H1 (cell line): ENCODE results near the gene SEMA4D. TPM values are rescaled to one million over a fixed set of nuclear protein-coding genes. Genes with fewer than 3 reads are reported as not detected.

Source experiments
- CTCF ChIA-PET: fragments of 300-600 bp; sonication (Branson Sonifier 250); formaldehyde crosslinking; loops from one replicate; lab custom pipeline; 2021; ENCODE audit not compliant: partially characterized antibody; lab: Charles Lee
- POLR2A ChIA-PET: fragments of 300-600 bp; sonication (Branson Sonifier 250); formaldehyde crosslinking; loops from one replicate; lab custom pipeline; 2021; ENCODE audit warnings: inconsistent platforms; ENCODE audit not compliant: partially characterized antibody; lab: Charles Lee
- DNase-seq, 2 experiments: peaks; one replicate each; pipeline versions ENCODE4 v3.0.0 to v3.0.0-alpha.2; 2010 to 2022; ENCODE audit warnings: low spot score in 2 of 2, low read depth in 1 of 2, mixed read lengths in 1 of 2
- FAIRE-seq: peaks from 2 replicates; lab custom pipeline; 2011; peaks lifted over from hg19 to GRCh38; lab: Jason Lieb, UNC
- H2AFZ ChIP-seq: 2 replicates; pipeline ENCODE4 v1.8.1; 2012; ENCODE audit warnings: low read length, inconsistent platforms
- H2AK5ac ChIP-seq: 2 replicates; pipeline ENCODE4 v1.6.1; 2013; ENCODE audit warnings: low read depth, low read length
- H2BK120ac ChIP-seq: replicated peaks from 2 replicates; pipeline ENCODE3; 2013; ENCODE audit warnings: low read depth, low read length, inconsistent platforms
- H2BK12ac ChIP-seq: 2 replicates; pipeline ENCODE4 v1.6.1; 2013; ENCODE audit warnings: low read depth, low read length
- H2BK15ac ChIP-seq: 2 replicates; pipeline ENCODE4 v1.6.1; 2013; ENCODE audit warnings: low read length
- H2BK20ac ChIP-seq: 2 replicates; pipeline ENCODE4 v1.6.1; 2013; ENCODE audit warnings: low read length
- H2BK5ac ChIP-seq: 2 replicates; pipeline ENCODE4 v1.6.1; 2013; ENCODE audit warnings: low read depth, low read length
- H3K14ac ChIP-seq: 2 replicates; pipeline ENCODE4 v1.6.1; 2013; ENCODE audit warnings: inconsistent platforms; ENCODE audit not compliant: insufficient read length
- H3K18ac ChIP-seq: 2 replicates; pipeline ENCODE4 v1.6.1; 2013; ENCODE audit warnings: low read length; ENCODE audit errors: extremely low read depth
- H3K23ac ChIP-seq: 2 replicates; pipeline ENCODE4 v1.6.1; 2013; ENCODE audit warnings: inconsistent platforms; ENCODE audit not compliant: insufficient read length
- H3K23me2 ChIP-seq: 2 replicates; pipeline ENCODE4 v1.6.1; 2013; ENCODE audit warnings: low read depth, low read length
- H3K27ac ChIP-seq: 2 replicates; pipeline ENCODE4 v1.6.1; 2011; ENCODE audit warnings: low read depth, low read length, inconsistent platforms
- H3K27me3 ChIP-seq, 4 experiments: replicated peaks in 1 of 4; 1 replicate in 1 of 4; 2 replicates in 3 of 4; pipeline versions ENCODE4 v1.6.1 to v1.8.1; 2011 to 2013; ENCODE audit warnings: low read length in 3 of 4, mild to moderate bottlenecking in 3 of 4, inconsistent platforms in 2 of 4, mixed read lengths in 2 of 4, moderate library complexity in 1 of 4; ENCODE audit not compliant: control insufficient read depth in 3 of 4, insufficient read depth in 3 of 4; ENCODE audit errors: extremely low read depth in 1 of 4
- H3K36me3 ChIP-seq, 4 experiments: 2 replicates each; pipeline versions ENCODE4 v1.6.1 to v1.8.1; 2011 to 2013; ENCODE audit warnings: mild to moderate bottlenecking in 4 of 4, low read length in 3 of 4, moderate library complexity in 2 of 4, control low read depth in 1 of 4, inconsistent platforms in 1 of 4; ENCODE audit not compliant: insufficient read depth in 4 of 4, control insufficient read depth in 2 of 4
- H3K4ac ChIP-seq: replicated peaks from 2 replicates; pipeline ENCODE3; 2013; ENCODE audit warnings: low read length, low read depth, mixed read lengths, inconsistent platforms; ENCODE audit not compliant: insufficient read length
- H3K4me1 ChIP-seq, 4 experiments: replicated peaks in 1 of 4; 1 replicate in 1 of 4; 2 replicates in 3 of 4; pipeline versions ENCODE4 v1.6.1 to v1.8.1; 2011 to 2013; ENCODE audit warnings: low read length in 3 of 4, inconsistent platforms in 2 of 4, mixed read lengths in 1 of 4; ENCODE audit not compliant: insufficient read depth in 4 of 4, control insufficient read depth in 3 of 4
- H3K4me2 ChIP-seq, 2 experiments: 2 replicates each; pipeline versions ENCODE4 v1.6.1 to v1.8.1; 2011 to 2013; ENCODE audit warnings: low read depth in 2 of 2, low read length in 2 of 2, control low read depth in 1 of 2, inconsistent platforms in 1 of 2, mild to moderate bottlenecking in 1 of 2; ENCODE audit not compliant: insufficient read depth in 1 of 2
- H3K4me3 ChIP-seq, 4 experiments: fragments of 200-600, 300-600 bp in 1 of 4; sonication (generic), shearing (Covaris generic), sonication (Bioruptor Twin) in 1 of 4; 2 replicates each; pipeline versions ENCODE4 v1.5.1 to v1.8.1; 2011 to 2016; ENCODE audit warnings: low read length in 4 of 4, low read depth in 3 of 4, control low read depth in 2 of 4, inconsistent platforms in 2 of 4, mild to moderate bottlenecking in 2 of 4, mixed read lengths in 1 of 4, moderate library complexity in 1 of 4; ENCODE audit not compliant: insufficient read depth in 2 of 4; ENCODE audit errors: extremely low read depth in 1 of 4
- H3K56ac ChIP-seq: replicated peaks from 2 replicates; pipeline ENCODE3; 2013; ENCODE audit warnings: low read depth, mild to moderate bottlenecking, mixed read lengths, low read length, inconsistent platforms; ENCODE audit not compliant: insufficient read length
- H3K79me1 ChIP-seq: 2 replicates; pipeline ENCODE4 v1.6.1; 2013; ENCODE audit warnings: low read depth, low read length, control low read depth
- H3K79me2 ChIP-seq, 2 experiments: 2 replicates each; pipeline versions ENCODE4 v1.6.1 to v1.8.1; 2012 to 2013; ENCODE audit warnings: low read length in 2 of 2, mild to moderate bottlenecking in 2 of 2, inconsistent platforms in 1 of 2; ENCODE audit not compliant: insufficient read depth in 2 of 2, control insufficient read depth in 1 of 2
- H3K9ac ChIP-seq, 4 experiments: replicated peaks in 1 of 4; 1 replicate in 1 of 4; 2 replicates in 3 of 4; pipeline versions ENCODE4 v1.6.1 to v1.8.1; 2011 to 2013; ENCODE audit warnings: low read depth in 3 of 4, low read length in 3 of 4, control low read depth in 2 of 4, mild to moderate bottlenecking in 2 of 4, moderate library complexity in 2 of 4, inconsistent platforms in 1 of 4; ENCODE audit errors: extremely low read depth in 1 of 4
- H3K9me3 ChIP-seq, 2 experiments: 2 replicates each; pipeline versions ENCODE4 v1.6.1 to v1.8.1; 2012 to 2013; ENCODE audit warnings: mild to moderate bottlenecking in 2 of 2, moderate library complexity in 2 of 2, control low read depth in 1 of 2, inconsistent platforms in 1 of 2, low read depth in 1 of 2, low read length in 1 of 2, mixed read lengths in 1 of 2; ENCODE audit not compliant: insufficient read depth in 2 of 2
- H4K20me1 ChIP-seq, 2 experiments: replicated peaks in 1 of 2; 2 replicates each; pipeline versions ENCODE3 to v1.8.1; 2011 to 2013; ENCODE audit warnings: inconsistent platforms in 2 of 2, low read length in 2 of 2, mild to moderate bottlenecking in 1 of 2; ENCODE audit not compliant: insufficient read depth in 2 of 2, control insufficient read depth in 1 of 2
- H4K5ac ChIP-seq: 2 replicates; pipeline ENCODE4 v1.6.1; 2013; ENCODE audit warnings: low read length, low read depth, mixed read lengths, inconsistent platforms; ENCODE audit not compliant: insufficient read length
- H4K8ac ChIP-seq: 2 replicates; pipeline ENCODE4 v1.8.0; 2013; ENCODE audit warnings: mild to moderate bottlenecking, moderate library complexity, low read length, inconsistent platforms; ENCODE audit not compliant: insufficient read depth; ENCODE audit errors: extremely low read depth
- H4K91ac ChIP-seq: replicated peaks from 2 replicates; pipeline ENCODE3; 2013; ENCODE audit warnings: low read length, mixed read lengths, inconsistent platforms; ENCODE audit not compliant: insufficient read length
- BCL11A ChIP-seq, 2 experiments: IDR thresholded peaks; one replicate each; pipeline ENCODE4 v1.6.1; 2011; ENCODE audit warnings: low read depth in 2 of 2, low read length in 2 of 2, mild to moderate bottlenecking in 2 of 2
- CEBPB ChIP-seq: IDR thresholded peaks from 2 replicates; pipeline ENCODE4 v1.6.1; 2012; ENCODE audit warnings: low read depth, low read length
- CTBP2 ChIP-seq: IDR thresholded peaks from 2 replicates; pipeline ENCODE4 v1.7.0; 2011; ENCODE audit warnings: borderline replicate concordance, mild to moderate bottlenecking, moderate library complexity, mixed read lengths, low read length; ENCODE audit not compliant: insufficient read depth, insufficient read length
- CTCF ChIP-seq, 3 experiments: IDR thresholded peaks; 1 replicate in 2 of 3; 2 replicates in 1 of 3; pipeline versions ENCODE4 v1.5.1 to v1.6.1; 2011; ENCODE audit warnings: low read length in 3 of 3, mild to moderate bottlenecking in 3 of 3, inconsistent platforms in 2 of 3, low read depth in 1 of 3, moderate library complexity in 1 of 3; ENCODE audit not compliant: insufficient read depth in 1 of 3; ENCODE audit errors: control extremely low read depth in 1 of 3
- E2F6 ChIP-seq: IDR thresholded peaks from 2 replicates; pipeline ENCODE4 v1.6.1; 2012; ENCODE audit warnings: inconsistent platforms
- POLR2AphosphoS5 ChIP-seq: IDR thresholded peaks from 2 replicates; pipeline ENCODE4 v1.6.1; 2011; ENCODE audit warnings: low read depth, low read length
- RBBP5 ChIP-seq: IDR thresholded peaks from 2 replicates; pipeline ENCODE4 v1.7.1; 2012; ENCODE audit warnings: low read depth, mild to moderate bottlenecking, inconsistent platforms, low read length, moderate library complexity, borderline replicate concordance
- SP1 ChIP-seq: IDR thresholded peaks from 2 replicates; pipeline ENCODE4 v1.6.1; 2011; ENCODE audit warnings: low read depth, low read length
- SP2 ChIP-seq: IDR thresholded peaks from 2 replicates; pipeline ENCODE4 v1.6.1; 2012; ENCODE audit warnings: mild to moderate bottlenecking, low read length, inconsistent platforms
- SP4 ChIP-seq: IDR thresholded peaks from 2 replicates; pipeline ENCODE4 v1.6.1; 2012; ENCODE audit warnings: low read length, inconsistent platforms
- TAF7 ChIP-seq: optimal IDR thresholded peaks from 2 replicates; pipeline ENCODE3; 2011; ENCODE audit warnings: low read depth, mild to moderate bottlenecking, inconsistent platforms, low read length, moderate library complexity, borderline replicate concordance
- WGBS, 2 experiments: shearing (Covaris generic) in 1 of 2; methylation state at CpG; one replicate each; pipeline versions ENCODE4 v1.1.6 to v1.1.7; 2013 to 2015; ENCODE audit warnings: low lambda C conversion rate in 2 of 2, mixed read lengths in 2 of 2, inconsistent platforms in 1 of 2, low coverage in 1 of 2, missing lambda C conversion rate in 1 of 2; ENCODE audit not compliant: insufficient replicate concordance in 2 of 2, insufficient coverage in 1 of 2, insufficient read length in 1 of 2; ENCODE audit errors: extremely low coverage in 1 of 2, missing lambda C conversion rate in 1 of 2; 5-methylcytosine and 5-hydroxymethylcytosine counted together
- polyA plus RNA-seq, 7 experiments: library from polyadenylated mRNA; depleted of rRNA in 3 of 7; stranded (reverse) in 5 of 7; unstranded in 2 of 7; fragments of >200 nt in 5 of 7; fragments of 200-250 nt in 2 of 7; gene quantifications; 1 replicate in 5 of 7; 2 replicates in 1 of 7; 4 replicates in 1 of 7; pipeline versions ENCODE4 v1.2.1 to v1.2.3, GENCODE V29; 2011 to 2013; ENCODE audit warnings: missing spikeins in 2 of 7, mixed read lengths in 2 of 7
- total RNA-seq: library from RNA; stranded (reverse); fragmentation: NEBNext Ultra II Directional; extraction: Animal tissue kit (Norgen Biotek cat#: 25700); gene quantifications from 2 replicates; pipeline ENCODE4 v1.2.1, GENCODE V29; 2021

SEMA4D gene
- total and polyA plus RNA-seq, 2 of the 8 experiments (the other 6 are each of a cell fraction or from before 2014, with no cell fraction given): 21.0 to 70.4 TPM

GRCh38 chr9:89441986-89442385, 55.9 kb downstream of the SEMA4D start:
- Histone ChIP-seq H4K91ac (no peak overlapping the region), H3K27ac (no peak overlapping the region), H3K23ac (no peak overlapping the region), H3K9ac (no peak overlapping the region), H3K36me3 (no peaks in the 10 kb centered on the region; a peak in 1 of 8 replicates), H3K4me2 (no peak overlapping the region), H2BK15ac (no peak overlapping the region), H2AK5ac (no peak overlapping the region; the same call in 1 of the 2 replicates), H2BK5ac (peak overlapping the region; percentile 22; the same call in 1 of the 2 replicates), H3K4me1 (peaks cover 2 to 42% (median 11%) of the 10 kb centered on the region in 4 experiments), H3K79me2 (peaks cover 0 to 71% of the 10 kb centered on the region in 2 experiments; a peak in 2 of 4 replicates), H4K20me1 (peaks cover 8% of the 10 kb centered on the region in 2 experiments), H3K23me2 (no peaks in the 10 kb centered on the region), H2BK120ac (no peak overlapping the region), H3K27me3 (no peaks in the 10 kb centered on the region), H4K5ac (no peak overlapping the region), H3K79me1 (peaks cover 24% of the 10 kb centered on the region), H3K18ac (no peak overlapping the region), H2BK20ac (no peak overlapping the region), H4K8ac (no peak overlapping the region), H3K4ac (no peak overlapping the region), H2BK12ac (no peak overlapping the region), H3K4me3 (no peak overlapping the region), H3K9me3 (no peaks in the 10 kb centered on the region), H3K14ac (no peak overlapping the region), H2AFZ (no peak overlapping the region), H3K56ac (no peak overlapping the region)
- FAIRE-seq (no peak), DNase-seq (no peak)
- ChIA-PET CTCF (interaction anchor here (1.3 to 6.3 kb wide), 2 partner anchors 12 to 107 kb away, joined by 4 to 45 read pairs; no protein-coding TSS in a partner anchor), POLR2A (interaction anchor here (1.4 kb wide), 1 partner anchor 10 kb away, joined by 5 read pairs; no protein-coding TSS in a partner anchor)
- 95% methylated on average over 8 of the region's 8 CpGs; no CpG with 5 or more reads in 1 of the 2 experiments for WGBS, 2 experiments
- TF ChIP-seq CTBP2 (no peak), E2F6 (no peak), CTCF (IDR thresholded peaks at IDR 0.05; ENCODE audit: control extremely low read depth in 1 of 3, insufficient read depth in 1 of 3, low read depth in 1 of 3, low read length in 3 of 3) (no peak), BCL11A (IDR thresholded peaks at IDR 0.05; ENCODE audit: low read depth in 2 of 2, low read length in 2 of 2) (no peak), SP2 (no peak), POLR2AphosphoS5 (no peak), SP1 (no peak), SP4 (no peak), RBBP5 (no peak), CEBPB (no peak), TAF7 (no peak)
